Calu3 (cell line): Measurements from ENCODE around the gene ZNF580. TPM values are rescaled to one million over a fixed set of nuclear protein-coding genes. Genes with fewer than 3 reads are reported as not detected.

ENCODE experiments used
- BruUV-seq: library from RNA; stranded (reverse); fragments of 400-500 nt; replicated peaks from 2 replicates; lab custom pipeline; 2021; lab: Mats Ljungman, UMichigan
- CTCF ChIA-PET: fragments of 300-600 bp; sonication (Branson Sonifier 250); formaldehyde crosslinking; loops from one replicate; lab custom pipeline; 2022; ENCODE audit warnings: antibody characterized with exemption; lab: Charles Lee
- DNase-seq: peaks from one replicate; pipeline ENCODE4 v3.0.0; 2022
- H3K27ac Mint-ChIP-seq: one replicate; pipeline ENCODE4 v1.8.0; 2022; ENCODE audit warnings: mixed read lengths; ENCODE audit not compliant: unreplicated experiment
- H3K27me3 Mint-ChIP-seq: one replicate; pipeline ENCODE4 v1.8.0; 2022; ENCODE audit warnings: mixed read lengths; ENCODE audit not compliant: unreplicated experiment
- H3K36me3 Mint-ChIP-seq: one replicate; pipeline ENCODE4 v1.8.0; 2022; ENCODE audit warnings: mild to moderate bottlenecking, moderate library complexity, mixed read lengths; ENCODE audit not compliant: insufficient read depth, unreplicated experiment
- H3K4me1 Mint-ChIP-seq: one replicate; pipeline ENCODE4 v1.8.0; 2022; ENCODE audit warnings: mild to moderate bottlenecking, low read depth, mixed read lengths; ENCODE audit not compliant: unreplicated experiment
- H3K4me3 Mint-ChIP-seq: one replicate; pipeline ENCODE4 v1.8.0; 2022; ENCODE audit warnings: mild to moderate bottlenecking, low read depth, moderate library complexity, mixed read lengths; ENCODE audit not compliant: unreplicated experiment
- H3K9me3 Mint-ChIP-seq: one replicate; pipeline ENCODE4 v1.8.0; 2022; ENCODE audit warnings: low read depth, mixed read lengths; ENCODE audit not compliant: unreplicated experiment
- intact Hi-C: fragments of 100-400 bp; cut with micrococcal nuclease; formaldehyde crosslinking; loops from one replicate; pipeline ENCODE4 v1.10.0; 2022; ENCODE audit not compliant: unreplicated experiment
- total RNA-seq: library from RNA; stranded (reverse); gene quantifications from 2 replicates; pipeline ENCODE4 v1.2.3, GENCODE V29; 2022
- TF ChIP-seq, protein P1 (sequence below): fragments of 200-600 bp; IDR thresholded peaks from one replicate; pipeline ENCODE4 v1.8.0; 2022; ENCODE audit warnings: antibody characterized with exemption; ENCODE audit not compliant: unreplicated experiment

Gene ZNF580
- total RNA-seq, 1 experiment from 2014 or later: 35.6 TPM

- TF ChIP-seq, protein P1, sequence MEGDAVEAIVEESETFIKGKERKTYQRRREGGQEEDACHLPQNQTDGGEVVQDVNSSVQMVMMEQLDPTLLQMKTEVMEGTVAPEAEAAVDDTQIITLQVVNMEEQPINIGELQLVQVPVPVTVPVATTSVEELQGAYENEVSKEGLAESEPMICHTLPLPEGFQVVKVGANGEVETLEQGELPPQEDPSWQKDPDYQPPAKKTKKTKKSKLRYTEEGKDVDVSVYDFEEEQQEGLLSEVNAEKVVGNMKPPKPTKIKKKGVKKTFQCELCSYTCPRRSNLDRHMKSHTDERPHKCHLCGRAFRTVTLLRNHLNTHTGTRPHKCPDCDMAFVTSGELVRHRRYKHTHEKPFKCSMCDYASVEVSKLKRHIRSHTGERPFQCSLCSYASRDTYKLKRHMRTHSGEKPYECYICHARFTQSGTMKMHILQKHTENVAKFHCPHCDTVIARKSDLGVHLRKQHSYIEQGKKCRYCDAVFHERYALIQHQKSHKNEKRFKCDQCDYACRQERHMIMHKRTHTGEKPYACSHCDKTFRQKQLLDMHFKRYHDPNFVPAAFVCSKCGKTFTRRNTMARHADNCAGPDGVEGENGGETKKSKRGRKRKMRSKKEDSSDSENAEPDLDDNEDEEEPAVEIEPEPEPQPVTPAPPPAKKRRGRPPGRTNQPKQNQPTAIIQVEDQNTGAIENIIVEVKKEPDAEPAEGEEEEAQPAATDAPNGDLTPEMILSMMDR: no peak
- Mint-ChIP-seq H3K27me3 (no peaks in the 10 kb centered on the region), H3K27ac (no peak overlapping the region), H3K36me3 (peaks cover 27% of the 10 kb centered on the region), H3K9me3 (no peaks in the 10 kb centered on the region), H3K4me3 (no peak overlapping the region), H3K4me1 (peaks cover 8% of the 10 kb centered on the region)
- intact Hi-C loops: no loop called here
- no peak for DNase-seq
- CTCF ChIA-PET: no interaction called here
- BruUV-seq: no TSS peak
Measured at GRCh38 chr19:55611983-55612645, 28.7 kb upstream of the ZNF580 start.

GRCh38 chr19:55613396-55613795 is 27.4 kb upstream of the ZNF580 start:
- no peaks in the 10 kb centered on the region for H3K9me3 Mint-ChIP-seq
- no TSS peak for BruUV-seq
- intact Hi-C loops: no loop called here
- H3K36me3 Mint-ChIP-seq: peaks cover 37% of the 10 kb centered on the region
- H3K27me3 Mint-ChIP-seq: no peaks in the 10 kb centered on the region
- no peak for DNase-seq
- no peak overlapping the region for H3K27ac Mint-ChIP-seq
- H3K4me1 Mint-ChIP-seq: no peaks in the 10 kb centered on the region
- H3K4me3 Mint-ChIP-seq: no peak overlapping the region
- CTCF ChIA-PET: no interaction called here
- TF ChIP-seq, protein P1: no peak

DNA sequence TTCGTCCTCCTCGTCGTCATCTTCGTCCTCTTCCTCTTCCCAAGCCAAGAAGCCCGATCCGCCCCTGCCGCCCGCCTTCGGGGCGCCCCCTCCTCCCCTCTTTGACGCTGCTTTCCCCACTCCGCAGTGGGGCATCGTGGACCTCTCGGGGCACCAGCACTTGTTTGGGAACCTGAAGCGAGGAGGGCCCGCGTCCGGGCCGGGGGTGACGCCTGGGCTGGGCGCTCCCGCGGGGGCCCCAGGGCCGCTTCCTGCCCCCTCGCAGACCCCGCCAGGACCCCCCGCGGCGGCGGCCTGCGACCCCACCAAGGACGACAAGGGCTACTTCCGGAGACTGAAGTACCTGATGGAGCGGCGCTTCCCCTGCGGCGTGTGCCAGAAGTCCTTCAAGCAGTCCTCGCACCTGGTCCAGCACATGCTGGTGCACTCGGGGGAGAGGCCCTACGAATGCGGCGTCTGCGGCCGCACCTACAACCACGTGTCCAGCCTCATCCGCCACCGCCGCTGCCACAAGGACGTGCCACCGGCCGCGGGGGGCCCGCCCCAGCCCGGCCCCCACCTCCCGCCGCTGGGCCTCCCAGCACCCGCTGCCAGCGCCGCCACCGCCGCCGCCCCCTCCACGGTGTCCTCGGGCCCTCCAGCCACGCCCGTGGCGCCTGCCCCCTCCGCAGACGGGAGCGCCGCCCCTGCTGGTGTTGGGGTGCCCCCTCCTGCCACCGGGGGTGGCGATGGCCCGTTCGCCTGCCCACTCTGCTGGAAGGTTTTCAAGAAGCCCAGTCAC is 26.7 kb upstream of the ZNF580 start:
- H3K36me3 Mint-ChIP-seq: peaks cover 40% of the 10 kb centered on the region

GRCh38 chr19:55614711-55615542 is 25.9 kb upstream of the ZNF580 start:
- intact Hi-C loops: no loop called here

More for the DNA sequence above, 26.7 kb upstream of the ZNF580 start:
- Mint-ChIP-seq H3K4me3 (no peak overlapping the region), H3K27me3 (no peaks in the 10 kb centered on the region), H3K9me3 (no peaks in the 10 kb centered on the region), H3K27ac (no peak overlapping the region), H3K4me1 (no peaks in the 10 kb centered on the region)
- BruUV-seq: no TSS peak
- no peak for DNase-seq
- intact Hi-C loops: no loop called here
- TF ChIP-seq, protein P1: no peak
- CTCF ChIA-PET: no interaction called here

More at GRCh38 chr19:55614711-55615542, 25.9 kb upstream of the ZNF580 start:
- TF ChIP-seq, protein P1: no peak
- CTCF ChIA-PET: interaction anchor here (0.5 kb wide), 1 partner anchor 485 kb away, joined by 3 read pairs; no protein-coding TSS in a partner anchor
- no peak overlapping the region for H3K4me3 Mint-ChIP-seq
- BruUV-seq: no TSS peak
- no peaks in the 10 kb centered on the region for H3K4me1 Mint-ChIP-seq
- no peak overlapping the region for H3K27ac Mint-ChIP-seq
- no peaks in the 10 kb centered on the region for H3K9me3 Mint-ChIP-seq
- no peak for DNase-seq
- H3K27me3 Mint-ChIP-seq: no peaks in the 10 kb centered on the region
- H3K36me3 Mint-ChIP-seq: peaks cover 44% of the 10 kb centered on the region
